Activated T-cell treated with anti-CD3 and anti-CD28 coated beads, Interleukin-2, amount 50 U/mL, for 72 hours (primary cell): ENCODE results near the gene TENM4. TPM values are rescaled to one million over a fixed set of nuclear protein-coding genes. Genes with fewer than 3 reads are reported as not detected.
"Not testable (repeated sequence)": the region's sequence is repeated elsewhere in the genome, so short reads cannot be mapped to it uniquely, and the experiment has no call there.

Source experiments
- ATAC-seq, 2 donors: fragments of 150-1000 bp; cut with Tn5 transposase; replicated peaks in 1 of 2; 2 replicates each; pipeline ENCODE4 v1.10.0; 2021; ENCODE audit warnings: moderate library complexity in 2 of 2, mild to moderate bottlenecking in 1 of 2
- DNase-seq, 2 donors: peaks; one replicate each; pipeline ENCODE4 v3.0.0; 2021 to 2022; ENCODE audit warnings: mixed read lengths in 1 of 2
- H3K27ac Mint-ChIP-seq: one replicate; pipeline ENCODE4 v1.8.0; 2022; ENCODE audit warnings: mild to moderate bottlenecking, moderate library complexity, mixed read lengths
- H3K27me3 Mint-ChIP-seq: one replicate; pipeline ENCODE4 v1.8.0; 2022; ENCODE audit warnings: low read depth, mixed read lengths
- H3K36me3 Mint-ChIP-seq, 2 donors: one replicate each; pipeline ENCODE4 v1.8.0; 2022; ENCODE audit warnings: mixed read lengths in 2 of 2, mild to moderate bottlenecking in 1 of 2; ENCODE audit not compliant: insufficient read depth in 2 of 2
- H3K4me1 Mint-ChIP-seq: one replicate; pipeline ENCODE4 v1.8.0; 2022; ENCODE audit warnings: low read depth, mixed read lengths
- H3K4me3 Mint-ChIP-seq, 2 donors: one replicate each; pipeline ENCODE4 v1.8.0; 2022; ENCODE audit warnings: mild to moderate bottlenecking in 2 of 2, mixed read lengths in 2 of 2, moderate library complexity in 2 of 2
- H3K9me3 Mint-ChIP-seq, 2 donors: one replicate each; pipeline ENCODE4 v1.8.0; 2022; ENCODE audit warnings: mixed read lengths in 2 of 2
- total RNA-seq, 2 donors: library from RNA; stranded (reverse); gene quantifications; one replicate each; pipeline ENCODE4 v1.2.3, GENCODE V29; 2022

The TENM4 gene
- total RNA-seq, 2 donors from 2014 or later, result 0.21 TPM; not detected in 1

DNA sequence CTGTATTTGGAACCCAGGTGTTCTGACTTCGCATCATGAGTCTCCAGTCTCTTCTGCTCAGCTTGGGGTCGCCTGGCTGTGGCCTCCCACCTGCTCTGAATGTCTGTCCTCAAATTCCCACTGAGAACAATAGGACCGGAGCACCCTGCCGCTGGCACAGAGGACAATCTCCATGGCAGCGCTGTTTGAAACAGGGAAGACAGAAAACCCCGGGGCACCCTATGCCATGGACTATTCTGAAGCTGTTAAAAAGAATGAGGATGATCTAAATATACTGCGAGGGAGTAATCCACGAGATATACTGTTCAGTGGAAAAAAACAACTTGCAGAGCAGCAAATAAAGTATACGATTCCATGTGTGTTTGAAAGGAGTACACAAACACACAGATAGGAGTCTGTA, 450.6 kb downstream of the TENM4 start:
- Mint-ChIP-seq H3K27ac (no peak overlapping the region), H3K27me3 (no peaks in the 10 kb centered on the region), H3K36me3 (no peaks in the 10 kb centered on the region), H3K9me3 (peaks cover 0 to 2% of the 10 kb centered on the region in 2 donors), H3K4me3 (no peak overlapping the region), H3K4me1 (no peaks in the 10 kb centered on the region)
- DNase-seq (no peak), ATAC-seq (no peak)

DNA sequence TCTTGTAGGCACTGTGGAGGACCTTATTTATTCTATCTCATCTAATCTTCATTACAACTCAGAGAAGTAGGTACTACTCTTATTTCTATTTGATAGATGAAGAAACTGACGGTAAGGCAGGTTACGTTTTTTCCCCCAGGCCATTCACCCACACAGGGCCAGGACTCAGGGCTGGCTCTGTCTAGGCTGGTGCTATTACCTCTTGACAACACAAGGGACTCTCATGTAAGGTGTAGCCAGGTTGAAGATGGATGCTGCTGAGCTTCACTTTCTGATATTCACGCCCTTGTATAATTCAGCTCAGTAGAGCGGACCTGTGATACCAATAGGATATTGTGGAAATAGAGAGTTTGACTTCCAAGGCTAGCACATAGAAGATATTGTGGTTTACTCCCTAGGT, 453.1 kb downstream of the TENM4 start:
- DNase-seq, result no peak
- no peak for ATAC-seq
- no peak overlapping the region for H3K27ac Mint-ChIP-seq

DNA sequence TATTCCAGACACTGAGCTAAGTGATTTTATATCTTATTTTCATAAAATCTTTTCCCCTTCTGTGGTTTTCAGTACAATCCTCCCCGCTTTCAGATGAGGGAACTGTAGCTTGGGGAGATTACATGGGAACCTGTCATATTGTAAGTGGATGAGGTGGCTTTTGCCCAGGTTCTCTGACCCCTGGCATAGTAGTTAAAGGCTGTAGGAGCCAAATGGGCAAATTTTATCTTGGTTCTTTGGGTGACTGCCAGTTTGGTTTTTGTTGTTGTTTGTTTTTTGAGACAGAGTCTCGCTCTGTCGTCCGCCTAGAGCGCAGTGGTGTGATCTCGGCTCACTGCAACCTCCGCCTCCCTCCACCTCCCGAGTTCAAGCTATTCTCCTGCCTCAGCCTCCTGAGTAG, 454.5 kb downstream of the TENM4 start:
- Mint-ChIP-seq H3K36me3 (no peaks in the 10 kb centered on the region), H3K4me3 (no peak overlapping the region), H3K27me3 (no peaks in the 10 kb centered on the region), H3K9me3 (no peaks in the 10 kb centered on the region), H3K4me1 (no peaks in the 10 kb centered on the region), H3K27ac (no peak overlapping the region)
- ATAC-seq (no peak), DNase-seq (no peak)

More for the DNA sequence above, 453.1 kb downstream of the TENM4 start:
- Mint-ChIP-seq H3K9me3 (no peaks in the 10 kb centered on the region), H3K4me3 (no peak overlapping the region), H3K36me3 (no peaks in the 10 kb centered on the region), H3K27me3 (no peaks in the 10 kb centered on the region), H3K4me1 (no peaks in the 10 kb centered on the region)

DNA sequence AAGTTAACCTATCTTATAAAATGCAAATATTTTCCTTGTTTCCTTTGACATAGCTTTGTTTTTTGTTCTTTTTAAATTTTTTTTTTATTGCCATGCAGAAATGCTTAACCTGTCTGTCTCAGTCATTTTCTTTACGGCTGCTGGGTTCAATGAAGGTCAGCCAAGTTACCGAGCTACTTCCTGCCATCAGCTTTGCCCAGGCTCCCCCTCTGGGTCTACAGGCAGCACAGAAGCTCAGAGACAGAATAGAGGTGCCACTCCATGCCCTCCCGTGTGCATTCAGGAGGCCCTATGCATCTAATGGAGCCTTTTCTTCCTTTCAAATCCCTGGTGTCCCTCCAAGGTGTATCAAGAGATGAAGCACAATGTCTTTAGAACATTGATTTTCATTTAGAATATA, 455.2 kb downstream of the TENM4 start:
- H3K27ac Mint-ChIP-seq, result no peak overlapping the region
- H3K27me3 Mint-ChIP-seq, result no peaks in the 10 kb centered on the region
- H3K4me1 Mint-ChIP-seq, result no peaks in the 10 kb centered on the region
- ATAC-seq, result no peak
- H3K9me3 Mint-ChIP-seq, result no peaks in the 10 kb centered on the region
- no peak for DNase-seq
- no peak overlapping the region for H3K4me3 Mint-ChIP-seq
- H3K36me3 Mint-ChIP-seq, result no peaks in the 10 kb centered on the region

DNA sequence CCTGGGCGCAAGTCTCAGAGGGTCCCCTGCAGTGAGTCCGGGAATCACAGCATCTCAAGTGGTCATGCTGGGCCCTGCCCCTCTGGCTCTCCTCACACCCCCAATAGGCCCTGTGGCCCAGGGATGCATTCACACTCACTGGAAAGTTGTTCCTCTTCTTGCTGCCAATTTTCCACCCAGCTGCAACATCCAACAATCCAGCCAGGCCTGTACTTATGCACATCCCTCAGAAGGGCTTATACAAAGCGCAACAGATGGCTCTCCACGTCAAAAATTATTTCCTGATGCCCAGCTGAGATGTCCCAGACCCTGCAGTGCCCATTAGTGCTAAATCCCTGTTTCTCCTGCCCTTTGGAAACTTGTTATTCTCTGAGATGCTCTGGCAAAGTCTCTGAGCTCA, 458.4 kb downstream of the TENM4 start:
- ATAC-seq, result no peak
- H3K4me1 Mint-ChIP-seq, result no peaks in the 10 kb centered on the region
- H3K27ac Mint-ChIP-seq, result no peak overlapping the region
- no peak for DNase-seq
- H3K27me3 Mint-ChIP-seq, result no peaks in the 10 kb centered on the region
- no peaks in the 10 kb centered on the region for H3K36me3 Mint-ChIP-seq
- H3K9me3 Mint-ChIP-seq, result peaks cover 0 to 2% of the 10 kb centered on the region in 2 donors
- no peak overlapping the region for H3K4me3 Mint-ChIP-seq

DNA sequence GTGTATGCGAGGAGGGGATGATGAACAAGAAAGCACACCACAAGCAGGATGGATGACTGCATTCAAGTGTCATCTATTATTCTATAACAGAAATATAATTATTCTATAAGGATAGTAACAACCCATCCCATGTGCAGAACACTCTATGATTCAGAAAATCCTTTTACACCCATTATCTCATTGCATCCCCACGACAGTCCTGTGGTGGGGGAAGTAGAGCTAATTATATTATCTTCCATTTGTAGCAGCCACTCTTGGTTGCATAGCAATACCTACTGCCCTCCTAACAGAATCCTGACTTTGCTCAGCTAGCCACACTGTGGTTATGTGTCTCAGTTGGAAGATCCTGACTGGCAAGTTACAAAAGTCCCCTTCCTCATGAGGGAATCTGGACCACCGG, 459.7 kb downstream of the TENM4 start:
- Mint-ChIP-seq H3K27me3 (no peaks in the 10 kb centered on the region), H3K36me3 (no peaks in the 10 kb centered on the region), H3K4me1 (no peaks in the 10 kb centered on the region), H3K4me3 (no peak overlapping the region), H3K27ac (no peak overlapping the region), H3K9me3 (peaks cover 0 to 2% of the 10 kb centered on the region in 2 donors)
- ATAC-seq (no peak), DNase-seq (no peak)

DNA sequence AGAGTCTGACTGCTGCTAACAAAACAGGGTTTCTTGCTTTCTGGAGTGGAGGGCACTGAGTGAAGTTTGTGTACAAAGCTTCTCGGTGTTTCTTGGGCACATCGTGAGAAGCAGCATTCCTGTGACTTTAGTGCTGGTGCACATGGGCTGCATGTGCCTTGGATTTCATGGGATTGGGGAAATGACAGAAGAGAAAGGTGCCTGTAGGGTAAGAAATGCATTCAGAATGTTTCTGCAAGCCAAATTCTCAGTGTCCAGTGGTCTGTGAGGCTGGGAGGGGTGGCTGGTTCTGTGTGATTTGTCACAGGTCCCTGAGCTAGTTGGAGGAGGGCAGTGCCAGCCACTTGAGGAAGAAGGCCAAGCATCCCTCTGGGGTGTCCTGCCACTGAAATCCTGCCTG, 462.0 kb downstream of the TENM4 start:
- Mint-ChIP-seq H3K9me3 (peaks cover 0 to 2% of the 10 kb centered on the region in 2 donors), H3K4me3 (no peak overlapping the region), H3K36me3 (no peaks in the 10 kb centered on the region), H3K4me1 (no peaks in the 10 kb centered on the region), H3K27ac (no peak overlapping the region), H3K27me3 (no peaks in the 10 kb centered on the region)
- DNase-seq (no peak), ATAC-seq (no peak)

DNA sequence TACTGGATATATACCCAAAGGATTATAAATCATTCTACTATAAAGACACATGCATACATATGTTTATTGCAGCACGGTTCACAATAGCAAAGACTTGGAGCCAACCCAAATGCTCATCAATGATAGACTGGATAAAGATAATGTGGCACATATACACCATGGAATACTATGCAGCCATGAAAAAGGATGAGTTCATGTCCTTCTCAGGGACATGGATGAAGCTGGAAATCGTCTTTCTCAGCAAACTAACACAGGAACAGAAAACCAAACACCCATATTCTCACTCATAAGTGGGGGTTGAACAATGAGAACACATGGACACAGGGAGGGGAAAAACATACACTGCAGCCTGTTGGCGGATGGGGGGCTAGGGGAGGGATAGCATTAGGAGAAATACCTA, 463.0 kb downstream of the TENM4 start:
- H3K27me3 Mint-ChIP-seq, H3K9me3 Mint-ChIP-seq: not testable (repeated sequence)

DNA sequence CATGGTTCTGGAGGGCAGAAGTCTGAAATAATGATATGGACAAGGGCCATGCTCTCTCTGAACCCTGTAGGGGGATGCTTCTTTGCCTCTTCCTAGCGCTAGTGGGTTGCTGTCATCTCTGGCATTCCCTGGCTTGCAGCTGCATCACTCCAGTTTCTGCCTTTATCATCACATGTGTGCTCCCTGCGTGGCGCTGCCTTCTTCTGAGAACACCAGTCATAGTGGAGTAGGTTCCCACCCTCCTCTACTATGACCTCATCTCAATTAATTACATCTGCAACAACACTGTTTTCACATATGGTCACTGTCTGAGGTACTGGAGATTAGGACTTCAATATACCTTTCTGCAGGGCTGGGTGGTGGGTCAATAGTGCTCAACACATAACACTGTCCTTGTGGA, 463.8 kb downstream of the TENM4 start:
- Mint-ChIP-seq H3K36me3 (no peaks in the 10 kb centered on the region), H3K4me1 (no peaks in the 10 kb centered on the region), H3K9me3 (peaks cover 0 to 2% of the 10 kb centered on the region in 2 donors), H3K27ac (no peak overlapping the region), H3K4me3 (no peak overlapping the region), H3K27me3 (no peaks in the 10 kb centered on the region)
- no peak for DNase-seq
- no peak for ATAC-seq

More for the DNA sequence above, 463.0 kb downstream of the TENM4 start:
- not testable (repeated sequence) for H3K36me3 Mint-ChIP-seq, DNase-seq, H3K4me3 Mint-ChIP-seq, H3K4me1 Mint-ChIP-seq, H3K27ac Mint-ChIP-seq, ATAC-seq

DNA sequence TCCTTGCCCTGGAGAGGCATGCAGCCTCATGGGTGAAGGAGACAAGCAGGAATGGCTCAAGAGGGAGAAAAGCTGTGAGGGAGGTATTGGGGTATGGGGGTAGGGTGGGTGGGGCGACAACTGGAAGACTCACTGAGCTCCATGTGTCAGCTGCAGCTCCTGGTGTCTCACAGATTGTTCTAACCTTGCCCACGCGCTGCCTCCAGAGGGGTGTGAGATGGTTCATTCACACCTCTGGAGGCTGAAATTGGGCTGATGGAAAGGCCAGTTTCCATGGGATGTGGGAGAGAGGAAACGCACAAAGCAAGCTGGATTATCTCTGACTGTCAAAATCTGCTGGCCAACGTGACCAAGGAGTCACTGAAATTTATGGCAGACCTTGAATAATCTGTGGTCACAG, 465.7 kb downstream of the TENM4 start:
- no peaks in the 10 kb centered on the region for H3K36me3 Mint-ChIP-seq
- no peaks in the 10 kb centered on the region for H3K4me1 Mint-ChIP-seq
- no peak overlapping the region for H3K4me3 Mint-ChIP-seq
- ATAC-seq (no peak), DNase-seq (no peak)
- no peaks in the 10 kb centered on the region for H3K27me3 Mint-ChIP-seq
- no peak overlapping the region for H3K27ac Mint-ChIP-seq
- H3K9me3 Mint-ChIP-seq, result peaks cover 0 to 2% of the 10 kb centered on the region in 2 donors

DNA sequence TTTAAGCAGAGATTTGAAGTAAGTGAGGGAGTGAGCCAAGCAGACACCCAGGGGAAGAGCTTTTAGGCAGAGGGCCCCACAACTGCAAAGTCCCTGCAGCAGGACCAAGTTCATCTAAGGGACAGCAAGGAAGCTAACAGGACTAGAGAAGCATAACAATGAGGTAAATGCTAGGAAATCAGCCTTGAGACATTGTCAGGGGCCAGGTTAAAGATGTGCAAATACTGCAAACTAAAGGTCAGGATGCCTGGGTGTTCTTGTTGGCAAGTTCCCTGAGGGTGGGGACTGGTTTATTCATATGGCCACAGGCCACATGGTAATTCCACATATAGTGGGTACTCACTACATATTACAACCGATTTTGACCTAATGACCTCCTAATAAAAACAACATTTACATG, 467.0 kb downstream of the TENM4 start:
- Mint-ChIP-seq H3K4me1 (no peaks in the 10 kb centered on the region), H3K27me3 (no peaks in the 10 kb centered on the region), H3K27ac (no peak overlapping the region), H3K9me3 (peaks cover 0 to 2% of the 10 kb centered on the region in 2 donors), H3K36me3 (no peaks in the 10 kb centered on the region), H3K4me3 (no peak overlapping the region)
- ATAC-seq (no peak), DNase-seq (no peak)

DNA sequence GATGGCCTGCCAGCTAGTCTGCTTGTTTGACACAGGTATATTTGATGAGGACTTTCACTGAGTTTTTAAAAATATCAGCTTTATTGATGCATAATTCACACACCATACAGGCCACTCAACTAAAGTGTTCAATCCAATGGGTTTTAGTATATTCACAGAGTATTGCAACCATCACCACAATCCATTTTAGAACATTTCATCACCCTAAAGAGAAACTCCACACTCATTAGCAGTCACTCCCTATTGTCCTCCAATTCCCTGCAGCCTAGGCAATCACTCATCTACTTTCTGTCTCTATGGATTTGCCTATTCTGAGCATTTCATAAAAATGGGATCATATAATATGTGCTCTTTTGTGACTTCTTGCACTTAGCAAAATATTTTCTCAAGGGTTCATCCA, 468.2 kb downstream of the TENM4 start:
- DNase-seq (no peak), ATAC-seq (no peak)
- H3K4me1 Mint-ChIP-seq, result no peaks in the 10 kb centered on the region
- no peaks in the 10 kb centered on the region for H3K9me3 Mint-ChIP-seq
- H3K27me3 Mint-ChIP-seq, result no peaks in the 10 kb centered on the region
- no peak overlapping the region for H3K27ac Mint-ChIP-seq
- H3K36me3 Mint-ChIP-seq, result no peaks in the 10 kb centered on the region
- no peak overlapping the region for H3K4me3 Mint-ChIP-seq

DNA sequence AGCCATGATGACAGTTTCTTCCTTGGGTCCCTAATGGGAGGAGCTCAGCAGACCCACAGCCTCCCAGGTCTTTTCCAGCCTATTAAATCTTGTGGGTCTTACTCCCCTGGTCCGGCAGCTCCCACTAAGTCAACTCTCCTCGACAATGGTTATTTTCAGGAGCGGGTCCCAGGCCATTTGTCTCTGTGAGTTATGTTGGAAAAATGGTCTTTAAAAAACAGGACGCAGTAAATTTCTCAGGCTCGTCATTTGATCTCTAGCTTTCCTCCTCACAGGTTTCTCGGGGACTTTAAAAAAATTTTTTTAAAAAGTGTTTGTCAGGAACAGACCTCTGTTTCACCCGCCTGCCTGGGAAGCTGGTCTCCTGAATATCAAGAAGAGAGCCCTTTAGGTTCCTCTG, 468.7 kb downstream of the TENM4 start:
- Mint-ChIP-seq H3K27ac (no peak overlapping the region), H3K9me3 (no peaks in the 10 kb centered on the region), H3K4me3 (no peak overlapping the region), H3K4me1 (no peaks in the 10 kb centered on the region), H3K36me3 (no peaks in the 10 kb centered on the region), H3K27me3 (peaks cover 1% of the 10 kb centered on the region)
- no peak for DNase-seq
- no peak for ATAC-seq

DNA sequence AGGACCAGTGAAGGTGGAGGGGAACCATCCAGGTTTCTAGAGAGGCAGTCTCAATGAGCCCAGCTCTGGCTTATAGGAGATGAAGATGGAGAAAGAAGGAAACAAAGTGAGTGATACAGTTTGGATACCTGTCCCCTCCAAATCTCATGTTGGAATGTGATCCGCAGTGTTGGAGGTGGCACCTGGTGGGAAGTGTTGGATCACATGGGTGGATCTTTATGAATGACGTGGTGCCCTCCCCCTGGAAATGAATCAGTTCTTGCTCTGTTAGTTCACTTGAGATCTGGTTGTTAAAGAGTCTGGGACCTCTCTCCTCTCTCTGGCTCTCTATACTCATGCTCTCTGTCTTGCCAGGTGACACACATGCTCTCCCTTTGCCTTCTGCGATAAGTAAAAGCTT, 473.0 kb downstream of the TENM4 start:
- no peaks in the 10 kb centered on the region for H3K4me1 Mint-ChIP-seq
- H3K9me3 Mint-ChIP-seq, result no peaks in the 10 kb centered on the region
- H3K27ac Mint-ChIP-seq, result no peak overlapping the region
- DNase-seq (no peak), ATAC-seq (no peak)
- H3K4me3 Mint-ChIP-seq, result no peak overlapping the region
- peaks cover 17% of the 10 kb centered on the region for H3K27me3 Mint-ChIP-seq
- H3K36me3 Mint-ChIP-seq, result no peaks in the 10 kb centered on the region
